GM18499 (cell line): ENCODE data around the gene PLA2G4A.

Experiments
- ATAC-seq: cut with Tn5 transposase; IDR thresholded peaks from one replicate; pipeline ENCODE4 v1.9.1; 2021; ENCODE audit warnings: moderate number of reproducible peaks; ENCODE audit not compliant: insufficient read depth, unreplicated experiment

Gene PLA2G4A

DNA sequence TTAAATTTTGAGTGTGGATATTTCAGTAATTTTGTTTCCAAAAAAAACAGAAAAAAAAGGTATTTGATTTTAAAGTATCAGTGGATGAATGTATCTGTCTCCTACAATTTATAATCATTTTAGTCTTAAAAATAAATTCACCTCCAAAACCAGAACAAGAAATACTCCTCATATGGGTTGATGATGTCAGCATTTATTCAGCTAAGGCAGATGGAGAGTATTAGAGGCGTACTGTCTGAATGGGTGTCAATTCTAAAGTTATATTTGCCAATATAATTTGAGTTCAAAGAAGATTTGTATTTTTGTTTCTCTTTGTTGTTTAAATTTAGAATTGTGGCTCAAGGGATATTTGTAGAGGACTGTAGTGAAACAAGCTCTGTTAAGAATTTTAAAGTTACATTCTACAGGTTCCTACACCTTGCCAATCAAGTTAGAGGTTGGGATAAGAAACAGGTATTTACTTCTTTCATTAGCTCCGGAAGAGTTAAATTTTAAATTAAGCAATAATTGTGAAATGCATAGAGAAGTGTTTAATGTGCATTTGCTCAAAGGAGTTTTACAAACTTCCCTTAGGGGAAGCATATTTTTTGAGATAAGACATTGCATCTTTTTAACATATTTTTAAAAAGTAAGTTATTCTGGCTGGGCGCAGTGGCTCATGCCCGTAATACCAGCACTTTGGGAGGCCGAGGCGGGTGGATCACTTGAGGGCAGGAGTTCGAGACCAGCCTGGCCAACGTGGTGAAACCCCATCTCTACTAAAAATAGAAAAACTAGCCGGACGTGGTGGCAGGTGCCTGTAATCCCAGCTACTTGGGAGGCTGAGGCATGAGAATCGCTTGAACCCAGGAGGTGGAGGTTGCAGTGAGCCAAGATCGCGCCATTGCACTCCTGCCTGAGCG lies 1.2 kb downstream of the PLA2G4A start:
- no peak for ATAC-seq

DNA sequence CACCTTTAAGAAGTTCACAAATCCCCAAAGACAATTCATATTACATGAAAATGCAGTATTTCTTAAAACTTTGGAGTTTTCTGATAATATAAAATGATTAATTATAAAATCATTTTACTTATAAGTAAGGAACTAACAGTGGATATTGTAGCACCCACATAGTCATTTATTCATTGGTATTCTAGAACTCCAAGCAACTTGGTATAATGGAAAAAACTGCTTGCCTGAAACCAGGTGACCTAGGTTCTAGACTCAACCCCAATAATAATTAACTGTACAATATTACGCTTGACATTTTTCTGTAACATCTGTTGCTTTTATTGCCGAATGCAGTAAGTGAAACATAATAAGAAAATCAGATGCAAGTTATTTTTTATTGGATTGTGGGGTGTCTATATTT lies 2.4 kb downstream of the PLA2G4A start:
- ATAC-seq = no peak

DNA sequence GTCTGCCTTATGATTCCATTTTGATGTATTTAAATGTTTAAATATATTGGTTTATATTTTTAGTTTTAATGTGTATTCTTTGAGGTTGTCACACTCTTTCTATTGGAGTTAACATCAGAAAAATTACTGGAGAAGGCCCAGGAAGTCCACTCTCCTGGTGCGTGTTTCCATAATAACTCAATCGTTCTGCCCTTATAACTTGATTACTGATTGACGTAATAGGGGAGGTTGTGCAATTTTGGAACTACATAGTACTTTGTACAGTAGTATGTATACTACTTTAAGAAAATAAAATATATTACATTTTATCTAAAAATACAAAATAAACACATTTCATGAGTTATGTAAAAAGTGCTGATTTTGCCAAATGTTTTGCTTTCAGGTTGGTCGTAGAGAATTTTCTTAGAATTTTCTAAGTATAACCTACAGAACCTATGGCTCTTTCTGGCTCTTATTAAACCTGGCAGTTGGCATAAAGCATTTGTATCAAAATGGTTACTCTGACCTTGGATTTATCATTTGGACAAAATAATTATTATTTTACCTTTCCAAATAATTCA lies 5.7 kb downstream of the PLA2G4A start:
- no peak for ATAC-seq

DNA sequence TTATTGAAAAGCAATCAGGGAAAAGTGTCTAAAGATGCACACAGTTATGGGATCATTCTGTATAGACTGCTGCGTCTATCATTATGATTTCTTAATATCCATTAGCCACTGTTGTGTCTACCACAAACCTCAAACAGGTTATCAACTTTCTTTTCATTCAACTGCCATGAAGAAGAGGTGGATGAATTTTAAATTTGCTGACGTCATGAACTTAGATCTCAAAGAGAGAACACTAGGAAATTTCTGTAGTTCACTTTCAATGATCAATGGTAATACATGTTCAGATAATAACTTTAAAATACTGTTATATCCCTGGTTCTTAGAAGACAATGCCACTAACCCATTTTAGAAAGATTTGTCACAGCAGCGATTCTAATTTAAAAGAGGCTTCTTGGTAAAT lies 6.7 kb downstream of the PLA2G4A start:
- ATAC-seq = no peak

DNA sequence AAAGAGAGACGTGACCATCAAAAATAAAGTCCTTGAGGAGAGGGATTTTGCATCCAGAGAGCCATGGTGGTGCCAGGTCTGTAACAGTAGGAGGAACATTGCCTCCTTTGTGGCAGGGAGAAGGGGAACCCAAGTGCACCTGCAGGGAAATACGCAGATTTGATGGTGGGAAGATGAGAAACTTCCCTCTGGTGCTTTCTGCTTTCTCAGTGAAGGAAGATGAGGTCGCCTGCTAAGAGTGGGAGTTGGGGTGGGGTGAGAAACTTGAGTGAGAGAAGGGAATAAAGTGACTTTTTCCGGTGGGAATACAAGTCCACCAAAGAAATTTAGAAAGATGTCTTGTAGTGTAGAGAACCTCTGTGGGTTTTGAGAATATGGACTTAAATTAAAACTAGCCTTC lies 9.1 kb downstream of the PLA2G4A start:
- no peak for ATAC-seq

DNA sequence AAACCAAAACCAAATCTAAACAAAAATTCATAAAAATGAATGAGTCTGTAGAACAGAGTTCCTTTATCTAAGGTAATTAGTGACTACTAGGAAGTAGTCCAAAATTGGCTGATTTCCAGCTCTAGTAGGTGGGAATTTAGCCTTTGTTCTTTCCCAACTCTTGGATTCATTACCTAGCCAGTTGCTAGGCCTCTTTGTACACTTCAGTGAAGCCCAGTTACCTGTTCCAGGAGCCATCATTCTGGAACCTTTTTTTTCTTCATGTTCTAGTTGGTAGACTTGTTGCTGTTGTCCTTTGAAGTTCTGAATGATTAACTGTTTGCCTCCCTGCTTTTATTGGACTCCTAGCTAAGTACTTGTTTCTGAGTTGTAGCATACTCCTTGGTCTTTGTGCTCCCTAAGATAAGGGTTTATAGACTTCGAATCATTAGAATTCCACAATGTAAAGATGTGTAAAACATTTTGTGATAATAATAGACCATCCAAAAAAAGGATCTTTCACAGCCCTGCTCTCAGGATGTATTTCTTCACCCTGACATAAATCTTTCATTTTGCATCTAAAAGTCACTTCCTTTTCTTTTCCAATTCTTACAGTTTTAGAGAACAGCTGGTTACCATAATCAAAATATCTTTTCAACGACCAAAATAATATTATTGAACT lies 9.8 kb downstream of the PLA2G4A start:
- no peak for ATAC-seq

DNA sequence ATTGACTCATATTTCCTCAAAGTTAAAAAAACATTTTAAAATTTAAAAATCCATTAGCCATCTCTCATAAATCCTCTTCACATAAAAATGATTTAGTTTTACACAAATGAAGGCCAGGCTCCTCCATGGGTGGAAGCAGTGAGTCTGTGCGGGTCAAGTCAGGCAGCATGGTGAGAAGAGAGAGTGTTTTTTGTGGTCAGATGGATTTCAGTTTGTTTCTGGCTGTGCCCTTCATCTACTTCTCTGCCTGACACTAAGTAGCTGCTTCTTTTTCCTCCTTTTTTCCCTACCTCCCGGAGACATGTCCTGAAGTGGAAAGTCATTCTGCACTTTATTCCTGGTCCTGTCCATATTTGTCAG lies 10.3 kb downstream of the PLA2G4A start:
- ATAC-seq = no peak

DNA sequence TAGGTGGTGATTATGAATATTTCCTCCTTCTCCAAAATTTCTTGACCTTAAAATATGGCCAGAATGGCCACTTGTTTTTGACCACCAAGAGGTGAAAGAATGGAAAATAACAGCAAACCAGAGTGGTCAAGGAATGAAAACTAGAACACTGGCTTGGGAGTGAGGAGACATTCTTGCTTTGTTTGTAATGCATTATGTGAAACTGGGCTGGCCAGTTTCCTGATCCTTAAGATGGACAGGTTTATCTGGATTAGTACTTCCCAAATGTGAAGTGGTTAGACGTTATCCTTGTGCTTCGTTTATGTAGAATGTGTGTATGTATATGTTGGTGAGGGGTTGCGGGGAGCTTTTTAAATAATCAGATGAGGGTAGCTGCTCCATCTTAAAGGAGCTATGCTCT lies 12.8 kb downstream of the PLA2G4A start:
- ATAC-seq = no peak

DNA sequence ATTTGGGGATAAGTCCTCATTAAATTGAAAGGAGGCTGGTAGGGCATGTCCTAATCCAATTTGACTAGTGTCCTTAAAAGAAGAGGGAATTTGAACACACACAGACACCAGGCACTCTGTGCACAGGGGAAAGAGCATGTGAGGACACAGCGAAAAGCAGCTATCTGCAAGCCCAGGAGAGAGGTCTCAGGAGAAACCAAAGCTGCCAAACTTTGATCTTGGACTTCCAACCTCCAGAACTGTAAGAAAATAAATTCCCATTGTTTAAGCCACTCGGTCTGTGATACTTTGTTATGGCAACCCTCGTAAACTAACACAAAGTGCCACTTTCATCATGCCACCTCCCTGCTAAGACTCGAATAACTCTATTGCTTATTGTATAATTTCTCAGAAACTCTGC lies 13.8 kb downstream of the PLA2G4A start:
- ATAC-seq = no peak

DNA sequence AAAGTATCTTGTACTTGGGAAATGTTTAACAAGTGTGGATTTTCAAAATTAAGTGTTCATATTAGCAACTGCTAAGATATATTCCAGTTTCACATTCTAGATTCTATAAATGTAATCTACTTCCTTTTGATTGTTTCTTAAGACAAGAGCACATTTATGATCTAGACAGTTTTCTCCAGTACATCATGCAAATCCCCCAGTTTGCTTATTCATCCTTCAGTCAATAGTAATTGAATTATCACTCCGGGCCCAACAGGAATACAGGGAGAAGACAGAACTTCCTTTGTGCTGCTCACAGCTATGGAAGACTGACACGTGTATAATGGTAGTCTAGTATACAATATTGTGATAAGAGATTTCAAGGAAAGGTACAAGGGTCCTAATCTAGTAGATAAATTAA lies 14.5 kb downstream of the PLA2G4A start:
- no peak for ATAC-seq

DNA sequence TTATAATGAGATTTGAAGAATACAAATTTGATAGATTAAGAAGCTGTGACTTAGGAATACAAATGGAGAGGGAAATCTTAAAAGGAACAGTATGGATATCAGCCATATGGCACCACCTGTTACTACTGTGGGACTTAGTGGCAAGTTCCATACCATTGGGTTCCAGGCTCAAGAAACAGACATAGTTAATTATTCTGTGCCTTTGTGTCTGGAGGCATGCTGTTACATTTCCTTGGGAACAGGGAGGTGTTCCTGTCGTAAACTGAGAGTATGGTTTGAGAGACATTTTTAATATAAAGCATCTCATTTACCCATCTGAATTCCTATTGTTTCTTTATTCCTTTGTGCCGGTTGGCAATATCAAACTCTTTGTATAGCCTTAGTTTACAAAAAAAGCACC lies 15.2 kb downstream of the PLA2G4A start:
- ATAC-seq = no peak

DNA sequence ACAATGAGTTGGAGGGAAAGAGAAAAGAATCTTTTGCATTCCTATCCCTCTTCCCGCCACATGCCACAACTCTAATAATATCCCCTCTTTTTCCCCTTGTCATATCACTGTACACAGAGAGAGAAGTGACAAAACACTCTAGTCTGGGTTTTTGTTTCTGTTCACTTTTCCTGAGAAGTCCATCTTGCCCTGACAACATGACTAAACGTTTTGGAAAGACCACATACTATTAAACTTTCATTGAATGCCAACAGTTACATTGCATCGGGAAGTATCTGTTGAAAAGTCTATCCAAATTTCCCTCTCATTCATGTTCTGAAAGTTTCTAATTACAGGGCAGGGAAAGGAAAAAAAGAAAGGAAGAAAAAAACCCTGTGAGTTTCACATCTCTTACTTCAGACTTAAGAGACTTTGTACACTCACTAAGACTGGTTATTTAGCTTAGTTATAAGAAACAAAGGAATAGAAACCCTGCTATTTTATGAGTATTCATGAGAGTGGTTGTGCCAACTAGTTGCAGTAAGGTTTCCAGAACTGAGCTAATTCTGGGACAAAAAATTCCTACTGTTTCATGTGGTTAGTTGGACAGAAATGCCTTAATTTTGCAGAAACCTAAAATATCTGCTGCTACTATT lies 16.9 kb downstream of the PLA2G4A start:
- ATAC-seq = no peak

DNA sequence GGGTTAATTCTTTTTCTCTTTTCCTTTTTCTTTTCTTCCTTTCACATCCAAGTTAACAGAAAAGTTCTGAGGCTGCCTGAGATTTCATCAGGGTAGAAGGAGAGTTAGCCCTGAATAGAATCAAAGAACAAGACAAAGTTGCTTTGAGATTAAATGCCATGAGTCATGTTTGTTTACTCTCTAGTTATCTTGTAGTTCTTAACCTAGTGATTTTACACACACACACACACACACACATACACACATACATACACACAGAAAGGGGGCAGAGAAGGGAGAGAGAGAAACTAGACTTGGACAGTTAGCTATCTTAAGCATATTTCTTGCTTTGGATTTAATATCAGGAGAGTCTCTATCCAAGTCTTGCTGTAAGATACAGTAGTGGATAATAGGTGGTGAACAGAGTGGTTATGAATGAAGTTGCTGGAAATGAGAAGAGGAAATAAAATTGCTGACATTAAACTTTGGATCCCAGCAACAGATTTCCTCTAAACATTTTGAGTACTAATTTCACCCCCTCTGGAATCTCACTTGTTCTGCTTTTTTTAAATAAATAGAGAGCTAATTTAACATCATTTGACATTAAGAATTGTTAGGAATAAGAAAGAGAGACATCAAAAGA lies 19.9 kb downstream of the PLA2G4A start:
- ATAC-seq = no peak

DNA sequence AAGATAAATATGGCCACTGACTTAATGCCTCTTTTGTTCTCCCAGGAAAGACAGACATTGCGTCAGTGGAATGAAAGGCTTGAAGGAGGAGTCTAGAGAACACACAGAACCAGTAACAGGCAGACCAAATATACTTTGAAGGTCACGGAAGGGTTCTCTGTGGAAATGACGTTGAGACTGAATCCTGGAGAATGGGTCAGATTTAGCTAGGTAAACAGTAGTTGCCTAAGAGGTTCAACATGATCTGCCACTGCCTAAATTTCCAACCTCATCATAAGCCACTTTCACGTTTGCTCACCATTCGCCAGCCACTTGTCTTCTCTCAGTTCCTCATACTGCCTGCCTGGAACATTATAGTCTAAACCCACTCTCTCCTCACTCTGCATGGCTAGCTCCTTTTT lies 20.5 kb downstream of the PLA2G4A start:
- ATAC-seq = peak; percentile 95

DNA sequence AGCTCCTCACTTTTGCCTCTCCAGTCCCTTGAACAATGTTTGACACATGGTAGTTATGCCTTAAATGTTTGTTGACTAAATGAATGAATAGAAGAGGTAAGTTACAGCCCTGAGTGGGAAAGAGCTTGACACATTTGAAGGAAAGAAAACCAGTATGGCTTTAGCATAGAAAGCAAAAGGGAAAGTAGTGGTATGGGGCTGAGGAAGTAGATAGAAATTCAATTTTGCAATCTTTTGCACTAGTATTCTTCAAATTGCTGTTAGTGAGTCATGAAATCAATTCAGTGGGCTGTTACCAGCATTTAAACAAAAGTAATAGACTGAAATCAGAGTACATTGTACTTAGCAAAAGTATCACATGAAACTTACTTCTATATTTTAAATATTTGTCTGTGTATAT lies 21.1 kb downstream of the PLA2G4A start:
- no peak for ATAC-seq

DNA sequence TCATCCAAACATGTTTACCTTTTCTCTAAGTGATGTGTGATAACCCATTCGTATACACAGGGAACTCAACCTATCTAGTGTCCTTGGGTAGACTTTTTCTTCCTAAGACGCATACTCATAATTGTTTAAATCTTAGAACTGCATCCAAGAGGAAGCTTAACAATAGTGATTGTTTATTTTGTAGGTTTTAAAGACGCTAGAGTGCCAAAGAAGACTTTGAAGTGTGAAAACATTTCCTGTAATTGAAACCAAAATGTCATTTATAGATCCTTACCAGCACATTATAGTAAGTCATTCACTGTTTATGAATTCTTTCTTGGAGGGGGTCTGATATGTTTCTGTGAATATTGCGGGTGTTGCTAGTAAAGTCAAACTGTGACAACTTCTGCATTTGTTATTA lies 25.4 kb downstream of the PLA2G4A start:
- ATAC-seq = no peak

DNA sequence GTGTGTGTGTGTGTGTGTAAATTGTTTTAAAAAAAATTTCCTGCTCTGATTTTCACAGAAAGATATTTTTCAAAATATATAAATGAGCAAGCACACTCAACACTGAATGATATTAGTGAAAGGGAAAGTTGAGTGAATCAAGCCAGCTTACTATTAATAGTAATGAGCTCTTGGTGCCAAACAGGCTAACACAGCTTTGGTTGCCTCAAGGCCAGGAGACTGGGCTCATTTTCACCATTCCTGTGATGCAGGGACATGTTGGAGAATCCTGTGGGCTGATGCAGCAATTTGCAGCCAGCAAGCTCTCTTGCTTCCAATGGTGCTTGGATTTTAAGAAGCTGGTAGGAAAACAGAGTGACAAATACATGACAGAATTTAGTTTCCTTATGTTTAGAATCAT lies 30.2 kb downstream of the PLA2G4A start:
- peak; percentile 56 for ATAC-seq

DNA sequence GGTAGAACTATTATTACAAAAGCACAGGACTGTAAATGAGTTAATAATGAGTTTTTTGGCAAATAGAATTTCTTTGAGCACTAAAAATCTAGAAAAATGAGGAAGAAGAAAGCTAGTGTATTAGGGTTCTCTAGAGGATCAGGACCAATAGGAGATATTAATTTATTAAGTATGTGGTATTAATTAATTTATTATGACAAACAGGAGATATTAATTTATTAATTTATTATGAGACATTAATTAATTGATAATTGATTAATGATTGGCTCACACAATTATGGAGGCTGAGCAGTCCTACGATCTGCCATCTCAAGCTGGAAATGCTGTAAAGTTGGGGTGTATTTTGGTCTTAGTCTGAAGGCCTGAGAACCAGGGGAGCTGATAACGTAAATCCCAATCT lies 31.2 kb downstream of the PLA2G4A start:
- ATAC-seq = no peak

DNA sequence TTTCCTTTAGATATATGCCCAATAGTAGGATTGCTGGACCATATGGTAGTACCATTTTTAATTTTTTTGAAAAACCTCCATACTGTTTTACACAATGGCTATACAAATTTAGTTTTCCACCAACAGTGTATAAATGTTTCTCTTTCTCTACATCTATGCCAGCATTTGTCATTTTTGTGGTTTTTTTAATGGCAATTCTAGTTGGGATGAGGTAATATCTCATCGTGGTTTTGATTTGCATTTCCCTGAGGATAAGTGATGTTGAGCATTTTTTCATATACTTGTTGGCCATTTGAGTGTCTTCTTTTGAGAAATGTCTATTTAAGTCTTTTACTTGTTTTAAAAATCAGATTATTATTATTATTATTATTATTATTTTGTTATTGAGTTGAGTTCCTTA lies 35.5 kb downstream of the PLA2G4A start:
- no peak for ATAC-seq

DNA sequence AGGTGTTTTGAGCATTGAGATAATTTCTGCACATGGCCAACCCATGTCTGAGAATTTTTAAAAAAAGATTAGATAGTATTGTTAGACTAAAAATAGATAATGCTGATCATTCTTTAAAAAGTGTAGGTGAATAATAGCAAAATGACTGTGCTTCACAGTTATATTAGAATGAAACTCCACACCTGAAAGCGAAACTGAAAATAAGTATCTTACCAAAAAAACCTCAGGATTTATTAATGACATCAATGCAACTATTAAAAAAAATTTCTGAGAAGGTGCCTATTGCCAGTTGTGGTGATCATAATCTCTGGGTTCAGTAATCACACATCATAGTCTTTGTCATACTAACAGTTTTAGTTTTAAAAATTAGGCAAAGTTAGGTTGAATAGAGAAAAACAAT lies 36.5 kb downstream of the PLA2G4A start:
- peak; percentile 83 for ATAC-seq

DNA sequence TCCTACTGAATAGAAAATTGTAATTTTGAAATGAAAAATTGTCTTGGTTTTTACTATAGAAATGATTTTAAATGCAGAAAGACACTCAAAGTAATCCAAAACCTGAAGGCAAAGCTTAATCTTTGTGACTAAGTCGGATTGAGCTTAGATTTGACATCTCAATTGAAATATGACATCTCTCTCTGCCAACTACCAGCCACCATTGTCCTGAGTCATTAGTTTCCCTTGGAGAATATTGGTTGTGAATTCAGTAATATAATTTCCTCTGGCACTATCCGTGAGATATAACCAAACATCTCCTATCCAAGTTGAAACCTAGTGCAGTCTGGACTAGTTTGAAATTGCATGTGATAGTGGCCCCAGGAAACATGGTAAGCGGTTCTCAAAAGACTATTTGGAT lies 37.1 kb downstream of the PLA2G4A start:
- no peak for ATAC-seq
